SKM-1 treated with dmso at 0.1 percent for 144 hours (cell line): ENCODE measurements around the gene PHIP.
"Not testable (repeated sequence)": the region's sequence is repeated elsewhere in the genome, so short reads cannot be mapped to it uniquely, and the experiment has no call there.

ENCODE experiments used
- DNase-seq: peaks from one replicate; lab custom pipeline; 2025; ENCODE audit not compliant: unreplicated experiment; lab: John Stamatoyannopoulos, UW

The PHIP gene

DNA sequence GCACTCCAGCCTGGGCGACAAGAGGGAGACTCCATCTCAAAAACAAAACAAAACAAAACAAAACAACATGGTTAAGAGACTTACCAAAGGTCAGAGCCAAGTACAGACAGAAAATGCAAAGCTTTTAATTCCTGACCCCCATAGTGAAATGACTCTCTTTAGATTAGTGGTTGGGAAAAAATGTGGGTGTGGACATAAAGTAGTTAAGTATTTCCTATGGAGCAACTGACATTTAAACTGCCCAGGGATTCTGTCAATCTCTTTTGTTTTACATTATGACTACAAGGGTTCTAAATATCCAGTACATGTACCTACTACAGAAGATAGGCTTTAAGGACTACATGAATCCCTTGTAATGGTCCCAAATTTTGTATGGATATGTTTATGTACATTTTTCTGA, 135.6 kb downstream of the PHIP start:
- no peak for DNase-seq

GRCh38 chr6:78936515-78936914, 141.5 kb downstream of the PHIP start:
- DNase-seq: no peak

GRCh38 chr6:78935553-78935952, 142.5 kb downstream of the PHIP start:
- no peak for DNase-seq

- DNase-seq: no peak
These were observed 152.7 kb downstream of the PHIP start for GRCh38 chr6:78925317-78925716.

- DNase-seq: not testable (repeated sequence)
These were observed 156.9 kb downstream of the PHIP start for GRCh38 chr6:78921168-78921567.

DNA sequence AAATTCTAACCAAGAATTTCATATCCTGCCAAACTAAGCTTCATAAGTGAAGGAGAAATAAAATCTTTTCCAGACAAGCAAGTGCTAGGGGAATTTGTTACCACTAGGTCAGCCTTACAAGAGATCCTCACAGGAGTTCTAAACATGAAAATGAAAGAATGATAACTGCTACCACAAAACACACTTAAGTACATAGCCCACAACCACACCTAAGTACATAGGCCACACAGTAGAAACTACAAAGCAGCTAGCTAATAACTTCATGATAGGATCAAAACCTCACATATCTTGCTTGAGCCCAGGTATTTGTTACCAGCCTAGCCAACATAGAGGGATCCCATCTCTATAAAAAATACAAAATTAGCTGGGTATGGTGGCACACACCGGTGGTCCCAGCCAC, 160.3 kb downstream of the PHIP start:
- DNase-seq: no peak

GRCh38 chr6:78916411-78916810, 161.6 kb downstream of the PHIP start:
- DNase-seq: no peak

GRCh38 chr6:78911218-78911940, 166.7 kb downstream of the PHIP start:
- DNase-seq: no peak

- no peak for DNase-seq
These were observed 167.4 kb downstream of the PHIP start for GRCh38 chr6:78910591-78911171.

GRCh38 chr6:78910010-78910409, 168.0 kb downstream of the PHIP start:
- no peak for DNase-seq

DNA sequence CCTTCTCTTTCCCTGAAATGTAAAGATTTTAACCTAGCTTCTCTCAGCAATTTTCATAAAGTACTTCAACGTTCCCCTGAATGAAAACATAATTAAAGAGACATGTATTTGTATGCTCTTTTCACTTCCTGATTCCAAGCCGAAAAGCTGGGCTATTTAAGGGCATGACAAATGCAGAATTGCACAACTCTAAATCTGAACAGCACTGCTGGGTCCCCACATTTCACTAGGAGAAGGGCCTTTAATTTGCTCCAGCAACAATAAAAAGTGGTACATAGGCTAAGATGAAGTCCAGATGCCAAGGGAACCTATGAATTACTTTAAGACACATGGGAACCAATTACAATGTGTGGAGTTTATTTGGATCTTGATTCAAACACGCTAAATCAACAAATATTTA, 168.7 kb downstream of the PHIP start:
- peak; percentile 45 for DNase-seq

GRCh38 chr6:78908621-78909020, 169.4 kb downstream of the PHIP start:
- DNase-seq: no peak

GRCh38 chr6:78896227-78896626, 181.8 kb downstream of the PHIP start:
- DNase-seq: no peak

GRCh38 chr6:78889901-78890300, 188.2 kb downstream of the PHIP start:
- DNase-seq: not testable (repeated sequence)
